HG02763 (cell line): ENCODE data around the gene MBP.

Experiments
- ATAC-seq: cut with Tn5 transposase; IDR thresholded peaks from one replicate; pipeline ENCODE4 v1.9.1; 2021; ENCODE audit warnings: mild to moderate bottlenecking, moderate library complexity; ENCODE audit not compliant: unreplicated experiment

The MBP gene

DNA sequence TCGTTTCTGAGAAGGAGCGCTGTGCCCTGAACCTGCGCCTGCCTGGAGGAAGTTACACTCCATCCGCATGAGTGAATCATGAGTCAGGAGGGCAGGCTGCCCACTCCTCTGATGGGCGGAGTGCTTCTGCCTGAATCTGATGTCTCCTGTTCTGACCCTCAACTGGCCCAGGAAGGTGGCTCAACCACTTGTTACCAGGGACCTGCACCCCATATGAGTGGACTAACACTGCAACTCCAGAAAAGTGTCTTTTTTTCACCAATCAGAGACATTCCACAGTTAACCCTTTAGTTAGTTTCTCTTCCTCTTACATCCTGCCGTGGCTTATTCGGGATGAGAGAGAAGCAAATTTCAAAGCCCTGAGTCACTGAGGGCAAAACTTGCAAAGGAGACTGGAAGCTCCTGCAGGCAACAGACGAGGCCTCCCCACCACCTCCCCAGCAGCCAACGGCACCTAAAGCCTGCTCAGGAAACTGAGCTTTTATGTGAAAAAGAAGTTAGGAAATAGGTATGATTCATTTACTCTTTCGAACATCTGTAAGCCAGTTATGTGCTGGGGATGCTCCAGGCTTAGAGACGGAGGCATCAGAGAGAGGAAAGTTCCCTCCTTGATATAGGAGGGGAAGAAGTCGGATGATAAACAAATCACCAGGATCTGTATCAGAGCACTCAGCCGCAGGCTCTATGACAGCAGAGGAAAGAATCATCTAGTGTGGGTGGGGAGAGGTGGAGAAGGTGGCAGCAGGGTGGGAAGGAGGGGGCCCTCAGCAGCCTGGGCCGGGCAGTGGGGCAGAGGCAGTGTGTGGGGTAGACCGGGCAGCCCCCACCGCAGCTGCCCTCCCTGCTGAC, 30.9 kb downstream of the MBP start:
- ATAC-seq = peak; percentile 52

DNA sequence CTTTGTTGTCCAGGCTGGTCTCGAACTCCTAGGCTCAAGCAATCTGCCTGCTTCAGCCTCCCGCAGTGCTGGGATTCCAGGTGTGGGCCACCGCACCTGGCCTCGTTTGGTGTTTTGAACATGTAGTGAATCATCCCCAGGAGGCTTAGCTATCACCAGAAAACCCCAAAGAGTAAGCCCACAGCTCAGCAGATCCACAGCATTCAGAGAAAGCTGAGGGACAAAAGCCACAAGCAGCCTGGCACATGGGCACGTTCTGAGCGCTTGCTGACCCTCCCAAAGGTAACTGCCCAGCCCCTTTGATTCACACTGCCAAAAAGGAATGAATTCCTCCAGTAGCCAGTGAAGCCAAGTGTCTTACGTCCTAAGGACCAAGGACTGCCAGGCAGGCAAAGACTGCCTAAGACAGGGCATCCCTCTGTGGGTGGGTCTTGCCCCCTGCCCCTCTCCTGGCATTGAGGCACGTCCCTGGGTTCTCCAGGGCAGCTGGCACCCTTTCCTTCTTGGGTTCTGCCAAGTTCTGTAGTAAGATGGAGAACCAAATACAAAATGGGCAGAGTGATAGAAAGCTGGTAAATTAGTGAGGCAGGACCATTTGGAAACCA, 31.7 kb downstream of the MBP start:
- ATAC-seq = no peak

- ATAC-seq = no peak
These were observed 32.9 kb downstream of the MBP start for GRCh38 chr18:77099485-77100370.

GRCh38 chr18:77098538-77099174, 33.9 kb downstream of the MBP start:
- ATAC-seq = no peak

- no peak for ATAC-seq
These were observed 34.6 kb downstream of the MBP start for GRCh38 chr18:77098029-77098428.

- ATAC-seq = no peak
These were observed 35.4 kb downstream of the MBP start for GRCh38 chr18:77096936-77097886.

DNA sequence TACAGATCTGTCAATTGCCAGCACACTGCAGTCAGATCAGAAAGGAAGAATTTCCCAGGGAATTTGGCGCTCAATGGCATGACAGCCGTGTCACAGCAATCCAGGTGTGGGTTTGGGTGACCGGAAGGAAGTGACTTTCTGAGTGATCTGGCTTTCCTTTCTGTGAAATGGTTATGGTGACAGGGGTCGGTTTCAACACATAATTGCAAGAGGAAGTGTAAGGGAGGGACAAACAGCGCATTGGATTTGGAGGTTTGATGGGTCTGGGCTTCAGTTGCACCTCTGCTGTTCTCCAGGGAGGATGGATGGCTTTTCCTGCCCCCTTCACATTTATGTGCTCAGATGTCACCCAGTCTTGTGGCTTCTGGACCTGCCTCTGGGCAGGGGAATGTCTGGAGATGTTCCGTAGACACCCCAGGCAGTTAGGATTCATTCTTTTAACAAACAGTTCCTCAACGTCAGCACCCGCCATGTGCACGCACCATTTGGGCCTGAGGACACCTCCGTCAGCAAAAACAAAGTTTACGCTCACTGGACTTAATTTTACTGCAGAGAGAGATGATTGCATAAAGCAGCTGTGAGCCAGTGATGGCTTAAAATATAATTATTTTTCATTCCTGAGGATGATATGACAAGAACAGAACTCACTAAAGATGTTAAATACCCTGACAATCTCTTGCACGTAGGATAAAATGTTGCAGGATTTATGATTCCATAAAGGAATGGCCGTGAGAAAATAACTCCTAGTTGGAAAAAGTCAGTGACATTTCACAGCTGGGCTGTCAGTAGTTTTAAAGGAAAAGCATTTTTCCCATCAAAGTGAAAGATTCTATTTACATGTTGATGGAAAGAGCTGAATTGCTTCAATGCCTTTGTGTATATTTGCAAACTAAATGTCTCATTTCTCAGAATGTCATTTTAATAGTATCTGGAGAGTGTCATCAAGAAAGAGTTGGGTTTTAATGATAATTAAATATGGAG, 36.9 kb downstream of the MBP start:
- no peak for ATAC-seq

GRCh38 chr18:77093586-77093985, 39.0 kb downstream of the MBP start:
- ATAC-seq = no peak

GRCh38 chr18:77093067-77093430, 39.5 kb downstream of the MBP start:
- ATAC-seq = no peak

DNA sequence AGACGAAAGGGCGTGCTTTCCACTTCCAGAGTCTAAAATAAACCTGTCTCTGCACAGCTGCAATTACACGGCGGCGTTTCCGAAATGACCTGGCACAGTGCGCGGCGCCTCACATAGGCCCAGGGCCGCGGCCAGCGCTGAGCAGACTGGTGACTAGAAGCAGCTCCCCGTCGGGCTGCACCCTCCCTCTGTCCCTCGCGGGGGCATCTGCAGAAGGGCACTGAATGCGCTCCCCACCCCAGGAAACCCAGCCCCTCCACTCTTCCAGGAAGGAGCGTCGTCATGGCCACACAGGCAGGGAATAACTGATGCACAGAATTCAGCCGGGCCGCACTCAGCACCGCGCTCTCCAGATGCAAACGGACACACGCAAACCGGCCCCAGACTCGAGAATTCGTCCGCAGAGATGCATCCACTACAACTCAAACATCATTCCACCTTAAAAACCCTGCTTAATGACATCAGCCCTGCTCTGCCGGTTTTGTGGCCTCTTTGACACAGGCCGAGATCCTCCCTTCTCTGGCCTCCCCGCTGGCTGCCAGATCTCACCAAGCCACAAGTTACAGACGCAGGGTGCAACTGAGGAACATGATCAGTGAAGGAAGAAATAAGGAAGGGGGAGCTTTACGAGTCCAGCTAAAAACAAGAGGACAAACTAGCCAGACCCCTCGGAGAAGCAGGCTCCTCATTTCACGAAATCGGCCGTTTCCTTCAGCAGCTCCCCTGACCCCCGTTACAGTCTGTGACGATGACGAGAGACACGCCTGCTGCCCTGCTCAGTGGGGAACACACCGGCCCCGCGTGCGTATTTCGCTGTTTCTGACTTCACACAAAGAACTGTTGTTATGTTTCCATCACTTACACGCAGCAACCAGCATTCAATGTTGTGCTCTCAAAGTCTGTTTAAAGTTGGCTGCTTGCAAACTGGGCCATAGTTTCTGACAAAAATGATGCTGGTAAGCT, 40.2 kb downstream of the MBP start:
- ATAC-seq = no peak

DNA sequence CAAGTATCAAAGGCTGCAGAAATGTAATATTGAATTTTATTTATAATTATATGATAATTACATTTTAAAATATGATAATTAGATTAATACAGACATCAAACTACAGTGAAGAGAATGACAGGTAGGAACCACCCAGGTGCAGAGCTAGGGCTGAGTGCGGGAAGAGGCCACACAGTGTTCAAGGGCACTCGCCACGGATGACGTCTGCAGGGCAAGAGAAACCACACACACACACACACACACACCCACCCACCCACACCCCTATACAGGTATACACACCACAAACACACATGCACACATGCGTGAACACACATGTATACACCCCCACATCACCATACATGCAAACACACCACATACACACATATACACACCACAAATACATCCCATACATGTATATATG, 41.2 kb downstream of the MBP start:
- no peak for ATAC-seq

DNA sequence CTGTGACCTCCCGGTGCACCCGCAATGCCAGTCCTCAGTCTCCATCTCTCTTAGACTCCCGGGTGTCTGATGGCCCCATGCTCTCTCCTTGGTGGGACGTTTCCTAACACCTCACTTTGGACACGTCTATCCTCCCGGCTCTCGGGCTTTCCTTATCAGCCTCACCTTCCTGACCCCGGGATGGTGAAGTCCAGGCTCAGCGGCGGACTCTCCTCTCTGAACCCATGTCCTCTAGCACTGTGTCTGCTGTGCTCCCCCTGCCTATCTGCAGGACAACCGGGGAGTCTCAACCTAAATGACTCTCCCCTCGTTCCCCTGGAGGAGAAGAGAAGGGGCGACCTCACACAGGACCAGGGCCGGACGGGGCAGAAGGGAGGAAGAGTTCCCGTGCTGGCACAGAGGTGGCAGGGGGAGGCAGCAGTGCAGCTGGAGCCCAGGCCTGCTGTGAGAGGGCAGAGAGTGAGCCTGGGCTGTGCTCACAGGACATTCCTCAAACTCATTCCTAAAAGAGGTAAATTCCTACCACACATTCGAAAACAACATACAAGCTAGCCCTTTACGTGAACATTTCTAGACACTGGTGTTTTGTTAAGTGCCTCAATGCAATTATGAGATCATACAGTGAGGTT, 41.9 kb downstream of the MBP start:
- ATAC-seq = no peak

GRCh38 chr18:77089723-77090285, 42.8 kb downstream of the MBP start:
- ATAC-seq = no peak

- no peak for ATAC-seq
These were observed 43.4 kb downstream of the MBP start for GRCh38 chr18:77088963-77089722.

DNA sequence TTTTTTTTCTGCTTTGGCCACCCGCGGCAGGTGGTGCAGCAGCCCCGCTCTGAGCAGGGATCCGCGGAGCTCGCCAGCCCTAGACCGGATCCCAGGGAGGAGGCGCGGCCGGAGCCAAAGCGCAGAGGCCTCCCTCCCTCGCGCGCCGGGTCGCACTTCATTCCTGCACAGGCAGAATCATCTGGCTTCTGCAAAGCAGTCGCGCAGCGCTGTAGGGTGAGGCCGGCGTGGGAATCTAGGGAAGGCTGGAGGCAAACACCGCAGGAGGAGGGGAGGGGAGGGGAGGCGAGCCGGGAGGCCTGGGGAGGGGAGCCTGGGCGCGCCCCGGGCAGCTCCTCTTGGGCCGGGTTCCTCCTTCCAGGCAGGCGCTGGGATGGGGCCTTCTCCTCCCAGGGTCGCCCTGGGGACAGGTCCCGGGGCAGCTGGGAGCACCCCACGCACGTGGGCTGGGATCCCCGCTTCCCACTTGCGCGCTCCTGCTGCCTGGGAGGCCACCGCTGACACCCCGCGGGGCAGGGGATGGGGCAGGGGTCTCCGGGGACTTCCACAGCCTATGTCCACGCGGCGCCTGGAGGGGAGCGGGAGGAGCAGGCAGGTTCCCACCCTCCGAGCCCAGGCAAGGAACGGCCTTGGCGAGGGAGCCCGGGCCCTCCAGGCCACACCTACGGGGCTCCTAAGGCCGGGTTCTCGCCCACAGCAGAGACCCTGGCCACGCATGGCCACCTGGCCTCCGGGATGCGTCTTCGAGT, 45.0 kb downstream of the MBP start:
- ATAC-seq = no peak
